GM12872 (cell line): ENCODE data around the gene CHID1.

Experiments
- CTCF ChIP-seq: IDR thresholded peaks from 3 replicates; pipeline ENCODE4 v1.5.1; 2011; ENCODE audit warnings: low read depth, mild to moderate bottlenecking, low read length, moderate library complexity; ENCODE audit not compliant: insufficient read depth

CHID1 gene

GRCh38 chr11:889257-889656 is 21.4 kb downstream of the CHID1 start:
- TF ChIP-seq CTCF, result no peak

GRCh38 chr11:888310-889212 is 22.0 kb downstream of the CHID1 start:
- no peak for TF ChIP-seq CTCF

- TF ChIP-seq CTCF, result no peak
Measured at GRCh38 chr11:887589-887988, 23.0 kb downstream of the CHID1 start.

GRCh38 chr11:886568-886967 is 24.0 kb downstream of the CHID1 start:
- TF ChIP-seq CTCF, result no peak

- no peak for TF ChIP-seq CTCF
Measured at GRCh38 chr11:884578-885070, 26.0 kb downstream of the CHID1 start.

- no peak for TF ChIP-seq CTCF
Measured at GRCh38 chr11:883527-883926, 27.1 kb downstream of the CHID1 start.

- no peak for TF ChIP-seq CTCF
Measured at GRCh38 chr11:882596-882995, 28.0 kb downstream of the CHID1 start.
